ENCODE data around the gene ACKR2. TPM values are rescaled to one million over a fixed set of nuclear protein-coding genes. Genes with fewer than 3 reads are reported as not detected.

The ACKR2 gene
- total and polyA plus RNA-seq, 3 donors from 2014 or later, result 2.7 to 7.8 (median 3.4) TPM

DNA sequence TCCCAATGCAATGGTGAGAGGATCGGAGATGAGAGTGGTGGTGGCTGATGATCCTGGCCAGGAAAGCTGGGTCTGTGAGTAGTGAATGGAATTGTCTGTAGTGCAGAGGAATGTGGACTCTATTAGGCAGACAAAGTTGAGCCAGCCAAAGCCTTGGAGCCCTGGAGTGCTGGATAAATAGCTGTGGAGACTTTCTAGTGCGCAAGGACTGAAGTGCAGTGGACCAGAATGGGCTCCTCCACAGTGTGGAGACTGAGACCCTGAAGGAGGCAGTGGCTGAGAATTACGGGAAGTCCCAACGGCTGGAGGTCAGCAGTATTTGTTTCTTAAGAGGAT is 97.6 kb downstream of the ACKR2 start:
- no peaks in the 10 kb centered on the region for H3K27me3 ChIP-seq
- H3K36me3 ChIP-seq (ENCODE audit: low read depth, missing control alignments), result no peaks in the 10 kb centered on the region
- peak overlapping the region; percentile 68 to 80 for H3K4me3 ChIP-seq
- WGBS, 2 donors, result 56 to 57% methylated on average over 4 of the region's 4 CpGs
- no peak overlapping the region for H3K27ac ChIP-seq
- peak; percentile 15 for DNase-seq
- H3K4me1 ChIP-seq, result peaks cover 11% of the 10 kb centered on the region
- no peaks in the 10 kb centered on the region for H3K9me3 ChIP-seq
- intact Hi-C loops (cut with DNase I; ENCODE audit: low total_unique reads), result no loop called here
- no peak for TF ChIP-seq POLR2A (IDR thresholded peaks at IDR 0.05)
- TF ChIP-seq, protein P1, sequence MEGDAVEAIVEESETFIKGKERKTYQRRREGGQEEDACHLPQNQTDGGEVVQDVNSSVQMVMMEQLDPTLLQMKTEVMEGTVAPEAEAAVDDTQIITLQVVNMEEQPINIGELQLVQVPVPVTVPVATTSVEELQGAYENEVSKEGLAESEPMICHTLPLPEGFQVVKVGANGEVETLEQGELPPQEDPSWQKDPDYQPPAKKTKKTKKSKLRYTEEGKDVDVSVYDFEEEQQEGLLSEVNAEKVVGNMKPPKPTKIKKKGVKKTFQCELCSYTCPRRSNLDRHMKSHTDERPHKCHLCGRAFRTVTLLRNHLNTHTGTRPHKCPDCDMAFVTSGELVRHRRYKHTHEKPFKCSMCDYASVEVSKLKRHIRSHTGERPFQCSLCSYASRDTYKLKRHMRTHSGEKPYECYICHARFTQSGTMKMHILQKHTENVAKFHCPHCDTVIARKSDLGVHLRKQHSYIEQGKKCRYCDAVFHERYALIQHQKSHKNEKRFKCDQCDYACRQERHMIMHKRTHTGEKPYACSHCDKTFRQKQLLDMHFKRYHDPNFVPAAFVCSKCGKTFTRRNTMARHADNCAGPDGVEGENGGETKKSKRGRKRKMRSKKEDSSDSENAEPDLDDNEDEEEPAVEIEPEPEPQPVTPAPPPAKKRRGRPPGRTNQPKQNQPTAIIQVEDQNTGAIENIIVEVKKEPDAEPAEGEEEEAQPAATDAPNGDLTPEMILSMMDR (IDR thresholded peaks at IDR 0.05), result no peak

DNA sequence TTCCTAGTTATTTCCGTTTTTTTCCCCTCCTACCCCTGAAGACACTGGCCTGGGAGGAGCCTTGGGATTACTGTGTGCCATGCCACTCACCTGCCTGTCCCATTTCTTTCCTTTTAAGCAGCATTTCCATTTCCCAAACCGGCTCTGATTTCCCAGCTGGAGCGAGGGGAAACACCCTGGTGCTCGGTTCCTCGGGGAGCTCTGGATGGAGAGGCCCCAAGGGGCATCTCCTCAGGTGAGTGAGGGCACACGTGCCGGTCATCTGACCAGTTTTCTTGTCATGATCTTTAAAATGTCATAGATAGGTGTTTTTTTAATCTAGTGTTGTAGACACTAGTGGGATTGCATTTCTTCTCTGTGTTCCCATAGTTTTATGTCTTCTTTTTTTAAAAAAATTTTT is 99.4 kb downstream of the ACKR2 start:
- intact Hi-C loops (cut with DNase I; ENCODE audit: low total_unique reads), result no loop called here
- no peaks in the 10 kb centered on the region for H3K36me3 ChIP-seq (ENCODE audit: low read depth, missing control alignments)
- H3K27me3 ChIP-seq, result no peaks in the 10 kb centered on the region
- H3K27ac ChIP-seq, result no peak overlapping the region
- TF ChIP-seq POLR2A (IDR thresholded peaks at IDR 0.05), result no peak
- TF ChIP-seq, protein P1 (IDR thresholded peaks at IDR 0.05), result no peak
- DNase-seq, result no peak
- H3K4me3 ChIP-seq, result no peak overlapping the region
- WGBS, 2 donors, result 93 to 94% methylated on average over 7 of the region's 7 CpGs
- peaks cover 11% of the 10 kb centered on the region for H3K4me1 ChIP-seq
- H3K9me3 ChIP-seq, result no peaks in the 10 kb centered on the region

DNA sequence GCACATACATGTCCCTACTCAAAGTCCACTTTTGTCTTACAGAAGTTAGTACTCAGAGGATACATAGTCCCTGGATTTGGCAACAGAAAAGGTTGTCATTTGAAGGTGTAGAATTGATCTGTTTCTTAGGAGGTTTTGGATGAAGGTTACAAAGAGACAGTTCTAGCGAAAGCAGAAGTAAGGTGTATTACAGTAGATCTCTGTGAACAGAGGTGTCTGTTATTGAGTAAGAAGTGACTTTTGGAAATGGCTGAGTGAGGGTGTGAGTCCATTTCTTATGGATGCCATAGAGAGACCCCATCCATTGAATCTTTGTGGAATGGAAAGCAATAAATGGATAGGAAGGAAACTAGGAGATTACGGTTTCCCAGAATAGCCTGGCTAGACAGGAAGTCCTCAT is 102.3 kb downstream of the ACKR2 start:
- H3K36me3 ChIP-seq (ENCODE audit: low read depth, missing control alignments), result no peaks in the 10 kb centered on the region
- 97% methylated on average over 2 of the region's 2 CpGs for WGBS, 2 donors
- no peak overlapping the region for H3K27ac ChIP-seq
- no peaks in the 10 kb centered on the region for H3K27me3 ChIP-seq
- H3K9me3 ChIP-seq, result no peaks in the 10 kb centered on the region
- intact Hi-C loops (cut with DNase I; ENCODE audit: low total_unique reads), result no loop called here
- no peak overlapping the region for H3K4me3 ChIP-seq
- TF ChIP-seq, protein P1 (IDR thresholded peaks at IDR 0.05), result no peak
- TF ChIP-seq POLR2A (IDR thresholded peaks at IDR 0.05), result no peak
- no peak for DNase-seq
- peaks cover 5% of the 10 kb centered on the region for H3K4me1 ChIP-seq

DNA sequence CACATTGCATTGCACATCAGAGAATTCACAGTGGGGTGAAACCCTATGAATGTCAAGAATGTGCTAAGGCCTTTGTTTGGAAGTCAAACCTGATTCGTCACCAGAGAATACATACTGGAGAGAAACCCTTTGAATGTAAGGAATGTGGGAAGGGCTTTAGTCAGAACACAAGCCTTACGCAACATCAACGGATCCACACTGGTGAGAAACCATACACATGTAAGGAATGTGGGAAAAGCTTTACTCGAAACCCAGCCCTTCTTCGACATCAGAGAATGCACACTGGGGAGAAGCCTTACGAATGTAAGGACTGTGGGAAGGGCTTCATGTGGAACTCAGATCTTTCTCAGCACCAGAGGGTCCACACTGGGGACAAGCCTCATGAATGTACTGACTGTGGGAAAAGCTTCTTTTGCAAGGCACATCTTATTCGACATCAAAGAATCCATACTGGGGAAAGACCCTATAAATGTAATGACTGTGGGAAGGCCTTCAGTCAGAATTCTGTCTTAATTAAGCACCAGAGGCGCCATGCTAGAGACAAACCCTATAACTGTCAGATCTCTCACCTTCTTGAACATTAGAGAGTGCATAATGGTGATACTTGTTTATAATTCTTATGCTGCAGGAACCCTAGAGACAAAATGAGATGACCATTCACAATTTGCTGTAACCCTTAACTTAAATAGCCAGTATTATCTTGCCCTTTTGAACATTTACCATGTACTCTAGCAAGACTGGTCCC is 105.7 kb downstream of the ACKR2 start:
- no peak overlapping the region for H3K27ac ChIP-seq
- WGBS, 2 donors, result 96% methylated on average over 8 of the region's 8 CpGs
- H3K27me3 ChIP-seq, result no peaks in the 10 kb centered on the region
- H3K4me3 ChIP-seq, result no peak overlapping the region
- DNase-seq, result no peak
- intact Hi-C loops (cut with DNase I; ENCODE audit: low total_unique reads), result no loop called here
- no peaks in the 10 kb centered on the region for H3K4me1 ChIP-seq
- no peaks in the 10 kb centered on the region for H3K36me3 ChIP-seq (ENCODE audit: low read depth, missing control alignments)
- TF ChIP-seq, protein P1 (IDR thresholded peaks at IDR 0.05), result no peak
- H3K9me3 ChIP-seq, result no peaks in the 10 kb centered on the region

Small RNA genes within 50 kb of the gene (small RNA-seq; reads per million reads assigned to genes)
- gene CCDC13, result 0.09 to 0.18 reads per million in 2 donors

Other genes with a start within 250 kb of the ACKR2 start
- 10 to 100 TPM; 61.0 to 66.0 TPM for gene SEC22C, start 227.5 kb upstream of the ACKR2 start, total RNA-seq
- gene SEC22C, start 227.5 kb upstream of the ACKR2 start, polyA plus RNA-seq (ENCODE audit: insufficient read depth, low read depth, low replicate concordance), result 86.3 TPM
- gene SS18L2, start 218.6 kb upstream of the ACKR2 start, total RNA-seq, result 10 to 100 TPM; 12.9 to 18.4 TPM
- gene SS18L2, start 218.6 kb upstream of the ACKR2 start, polyA plus RNA-seq (ENCODE audit: insufficient read depth, low read depth, low replicate concordance), result 15.6 TPM
- gene NKTR, start 208.8 kb upstream of the ACKR2 start, total RNA-seq, result 100 to 1,000 TPM; 175 to 203 TPM
- 42.2 TPM for gene NKTR, start 208.8 kb upstream of the ACKR2 start, polyA plus RNA-seq (ENCODE audit: insufficient read depth, low read depth, low replicate concordance)
- 10 to 100 TPM; 16.7 to 22.8 TPM for gene ZBTB47, start 155.7 kb upstream of the ACKR2 start, total RNA-seq
- gene ZBTB47, start 155.7 kb upstream of the ACKR2 start, polyA plus RNA-seq (ENCODE audit: insufficient read depth, low read depth, low replicate concordance), result 18.1 TPM
- gene KLHL40, start 123.9 kb upstream of the ACKR2 start, total RNA-seq, result 1 to 10 TPM in 1 of 2 donors, under 1 TPM in 1; 0.62 to 3.1 TPM
- 3.2 TPM for gene KLHL40, start 123.9 kb upstream of the ACKR2 start, polyA plus RNA-seq (ENCODE audit: insufficient read depth, low read depth, low replicate concordance)
- 1 to 10 TPM; 6.4 to 7.2 TPM for gene HHATL, start 106.6 kb upstream of the ACKR2 start, total RNA-seq
- gene HHATL, start 106.6 kb upstream of the ACKR2 start, polyA plus RNA-seq (ENCODE audit: insufficient read depth, low read depth, low replicate concordance), result 6.1 TPM
- gene CCDC13, start 36.2 kb upstream of the ACKR2 start, total RNA-seq, result 10 to 100 TPM in 1 of 2 donors, 1 to 10 TPM in 1; 6.5 to 12.5 TPM
- 23.0 TPM for gene CCDC13, start 36.2 kb upstream of the ACKR2 start, polyA plus RNA-seq (ENCODE audit: insufficient read depth, low read depth, low replicate concordance)
- gene HIGD1A, start 5.0 kb upstream of the ACKR2 start, total RNA-seq, result 100 to 1,000 TPM in 1 of 2 donors, 10 to 100 TPM in 1; 95.6 to 110 TPM
- gene HIGD1A, start 5.0 kb upstream of the ACKR2 start, polyA plus RNA-seq (ENCODE audit: insufficient read depth, low read depth, low replicate concordance), result 133 TPM
- gene CYP8B1, start 66.4 kb downstream of the ACKR2 start, total RNA-seq, result not detected
- not detected for gene CYP8B1, start 66.4 kb downstream of the ACKR2 start, polyA plus RNA-seq (ENCODE audit: insufficient read depth, low read depth, low replicate concordance)
- gene ZNF662, start 96.7 kb downstream of the ACKR2 start, total RNA-seq, result 10 to 100 TPM; 19.2 to 23.5 TPM
- 11.2 TPM for gene ZNF662, start 96.7 kb downstream of the ACKR2 start, polyA plus RNA-seq (ENCODE audit: insufficient read depth, low read depth, low replicate concordance)
- 10 to 100 TPM; 18.7 to 22.2 TPM for gene GASK1A, start 169.9 kb downstream of the ACKR2 start, total RNA-seq
- gene GASK1A, start 169.9 kb downstream of the ACKR2 start, polyA plus RNA-seq (ENCODE audit: insufficient read depth, low read depth, low replicate concordance), result 6.2 TPM

All from testis (tissue), 3 donors.